Uterus (tissue), 4 donors: Measurements from ENCODE around the gene TPRKB. TPM values are rescaled to one million over a fixed set of nuclear protein-coding genes. Genes with fewer than 3 reads are reported as not detected.
"Not testable (repeated sequence)": the region's sequence is repeated elsewhere in the genome, so short reads cannot be mapped to it uniquely, and the experiment has no call there.

Source experiments
- DNase-seq, 2 donors: peaks; one replicate each; pipeline ENCODE4 v3.0.0-alpha.2; 2019 to 2020
- H3K27ac ChIP-seq, 2 donors: fragments of 200-600 bp; sonication (generic); 1 replicate in 1 of 2; 2 replicates in 1 of 2; pipeline ENCODE4 v1.5.1; 2016 to 2018
- H3K27me3 ChIP-seq, 2 donors: fragments of 200-600 bp; sonication (generic); one replicate each; pipeline ENCODE4 v1.5.1; 2018 to 2019; ENCODE audit warnings: control low read depth in 1 of 2
- H3K36me3 ChIP-seq, 2 donors: fragments of 200-600 bp; sonication (generic); one replicate each; pipeline ENCODE4 v1.5.1; 2019; ENCODE audit warnings: control low read depth in 1 of 2
- H3K4me1 ChIP-seq, 2 donors: fragments of 200-600 bp; sonication (generic); one replicate each; pipeline ENCODE4 v1.5.1; 2018 to 2019; ENCODE audit warnings: control low read depth in 1 of 2
- H3K4me3 ChIP-seq, 2 donors: fragments of 200-600 bp; sonication (generic); 1 replicate in 1 of 2; 2 replicates in 1 of 2; pipeline ENCODE4 v1.5.1; 2018 to 2019; ENCODE audit warnings: mild to moderate bottlenecking in 1 of 2
- H3K9me3 ChIP-seq, 2 donors: fragments of 200-600 bp; sonication (generic); one replicate each; pipeline ENCODE4 v1.5.1; 2019; ENCODE audit warnings: control low read depth in 1 of 2
- CTCF ChIP-seq, 4 experiments: fragments of 200-600 bp in 2 of 4; fragments of 450-650 bp in 2 of 4; sonication (generic) in 2 of 4; IDR thresholded peaks; one replicate each; pipeline ENCODE4 v1.5.1; 2016 to 2019; ENCODE audit warnings: antibody characterized with exemption in 4 of 4, mild to moderate bottlenecking in 2 of 4, moderate library complexity in 1 of 4
- POLR2A ChIP-seq, 2 donors: fragments of 450-650 bp; IDR thresholded peaks; one replicate each; pipeline ENCODE4 v1.6.1; 2016; ENCODE audit warnings: antibody characterized with exemption in 2 of 2, mild to moderate bottlenecking in 1 of 2, moderate library complexity in 1 of 2
- intact Hi-C: fragments of 100-400 bp; cut with DNase I; formaldehyde crosslinking; loops from one replicate; pipeline ENCODE4 v1.15.1; 2023; ENCODE audit warnings: low total_unique reads
- total RNA-seq, 4 donors: library from RNA; depleted of rRNA in 3 of 4; stranded (reverse); fragments of >200 nt in 3 of 4; gene quantifications; one replicate each; pipeline versions ENCODE4 v1.1.0 to v1.2.4, GENCODE V29; 2014 to 2023
- donor health status: DM: yes; HTN: yes; CAD: no.

TPRKB gene
- total RNA-seq, 4 donors from 2014 or later, result 25.4 to 49.6 (median 39.6) TPM

GRCh38 chr2:73685764-73686438 is 51.2 kb downstream of the TPRKB start:
- TF ChIP-seq POLR2A (IDR thresholded peaks at IDR 0.05) (no peak), CTCF (IDR thresholded peaks at IDR 0.05) (no peak)
- Histone ChIP-seq H3K27me3 (no peaks in the 10 kb centered on the region), H3K4me3 (no peak overlapping the region), H3K9me3 (no peaks in the 10 kb centered on the region), H3K27ac (no peak overlapping the region), H3K36me3 (no peaks in the 10 kb centered on the region), H3K4me1 (no peaks in the 10 kb centered on the region)
- intact Hi-C loops, result no loop called here
- DNase-seq, result no peak

DNA sequence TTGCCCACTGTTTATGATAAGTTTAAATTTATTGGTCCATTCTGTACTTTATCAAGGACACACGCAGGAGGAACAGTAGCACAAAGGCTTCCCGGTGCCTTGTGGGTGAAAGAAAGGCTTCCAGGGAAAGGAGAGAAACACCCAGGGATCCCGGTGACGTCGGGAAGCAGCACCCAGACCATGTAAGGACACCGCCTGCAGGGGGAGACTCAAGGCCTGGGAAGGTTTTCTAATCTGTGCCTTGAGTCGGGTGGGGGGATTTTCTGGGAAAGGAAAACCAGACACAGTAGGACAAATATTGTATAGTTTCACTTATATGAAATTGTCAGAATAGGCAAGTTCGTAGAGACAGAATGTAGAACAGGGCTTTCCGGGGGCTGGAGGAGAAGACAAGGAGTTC is 52.2 kb downstream of the TPRKB start:
- intact Hi-C loops, H3K36me3 ChIP-seq, H3K4me1 ChIP-seq, H3K4me3 ChIP-seq, DNase-seq, H3K27ac ChIP-seq, H3K9me3 ChIP-seq, H3K27me3 ChIP-seq: not testable (repeated sequence)

- H3K36me3 ChIP-seq, DNase-seq, H3K4me1 ChIP-seq, intact Hi-C loops, H3K4me3 ChIP-seq, H3K27ac ChIP-seq, H3K9me3 ChIP-seq, H3K27me3 ChIP-seq: not testable (repeated sequence)
Measured at GRCh38 chr2:73684325-73684724, 52.8 kb downstream of the TPRKB start.

GRCh38 chr2:73679951-73680571 is 57.1 kb downstream of the TPRKB start:
- H3K27me3 ChIP-seq, DNase-seq, H3K9me3 ChIP-seq, H3K4me1 ChIP-seq, H3K27ac ChIP-seq, H3K4me3 ChIP-seq, intact Hi-C loops, H3K36me3 ChIP-seq: not testable (repeated sequence)
- TF ChIP-seq CTCF (IDR thresholded peaks at IDR 0.05), result peak in 1 of 4 experiments; percentile 15

Other genes with a start within 250 kb of the TPRKB start
- under 1 TPM in 1 of 4 donors, not detected in 3; 0.62 TPM for gene NAT8, start 94.9 kb downstream of the TPRKB start, total RNA-seq
- gene DUSP11, start 42.8 kb upstream of the TPRKB start, total RNA-seq, result 10 to 100 TPM; 15.1 to 88.5 (median 44.6) TPM
- not detected for gene C2orf78, start 46.8 kb upstream of the TPRKB start, total RNA-seq
- 100 to 1,000 TPM in 1 of 4 donors, 10 to 100 TPM in 3; 31.8 to 115 (median 43.7) TPM for gene STAMBP, start 91.6 kb upstream of the TPRKB start, total RNA-seq
- 1,000 to 10,000 TPM in 1 of 4 donors, 100 to 1,000 TPM in 3; 171 to 1,273 (median 578) TPM for gene ACTG2, start 155.7 kb upstream of the TPRKB start, total RNA-seq
- 100 to 1,000 TPM in 1 of 4 donors, 10 to 100 TPM in 3; 43.6 to 128 (median 58.6) TPM for gene DGUOK, start 189.5 kb upstream of the TPRKB start, total RNA-seq
- gene TET3, start 247.6 kb upstream of the TPRKB start, total RNA-seq, result 10 to 100 TPM in 2 of 4 donors, 1 to 10 TPM in 2; 1.3 to 12.0 (median 7.8) TPM